ENCODE results near the gene LUM.
"Not testable (repeated sequence)": the region's sequence is repeated elsewhere in the genome, so short reads cannot be mapped to it uniquely, and the experiment has no call there.

LUM gene

GRCh38 chr12:91109581-91110310, 1.5 kb downstream of the LUM start:
- DNase-seq: no peak

GRCh38 chr12:91109148-91109564, 2.1 kb downstream of the LUM start:
- DNase-seq: peak in 1 of 2 donors; percentile 11

GRCh38 chr12:91108196-91108755, 3.0 kb downstream of the LUM start:
- DNase-seq: no peak

GRCh38 chr12:91106283-91106682, 5.0 kb downstream of the LUM start:
- DNase-seq: no peak

GRCh38 chr12:91105807-91106206, 5.5 kb downstream of the LUM start:
- DNase-seq: no peak

GRCh38 chr12:91104812-91105466, 6.4 kb downstream of the LUM start:
- DNase-seq: no peak

GRCh38 chr12:91103624-91104023, 7.7 kb downstream of the LUM start:
- DNase-seq: no peak

- DNase-seq: no peak
Measured at GRCh38 chr12:91103101-91103500, 8.2 kb downstream of the LUM start.

GRCh38 chr12:91100906-91101305, 10.4 kb downstream of the LUM start:
- no peak for DNase-seq

GRCh38 chr12:91099836-91100235, 11.5 kb downstream of the LUM start:
- no peak for DNase-seq

- DNase-seq: no peak
Measured at GRCh38 chr12:91099341-91099740, 12.0 kb downstream of the LUM start.

- no peak for DNase-seq
Measured at GRCh38 chr12:91098941-91099340, 12.4 kb downstream of the LUM start.

GRCh38 chr12:91098461-91098860, 12.8 kb downstream of the LUM start:
- DNase-seq: no peak

- DNase-seq: no peak
Measured at GRCh38 chr12:91094957-91095356, 16.3 kb downstream of the LUM start.

GRCh38 chr12:91094032-91094662, 17.1 kb downstream of the LUM start:
- no peak for DNase-seq

- no peak for DNase-seq
Measured at GRCh38 chr12:91093341-91093740, 18.0 kb downstream of the LUM start.

- DNase-seq: no peak
Measured at GRCh38 chr12:91091916-91092715, 19.2 kb downstream of the LUM start.

- DNase-seq: not testable (repeated sequence)
Measured at GRCh38 chr12:91089953-91090352, 21.3 kb downstream of the LUM start.

- no peak for DNase-seq
Measured at GRCh38 chr12:91080041-91080440, 31.3 kb downstream of the LUM start.

- DNase-seq: no peak
Measured at GRCh38 chr12:91078501-91078900, 32.8 kb downstream of the LUM start.

GRCh38 chr12:91077228-91077954, 33.9 kb downstream of the LUM start:
- DNase-seq: no peak

- DNase-seq: no peak
Measured at GRCh38 chr12:91074851-91075250, 36.4 kb downstream of the LUM start.
